ENCODE data around the gene RNF114.

- no peak for TF ChIP-seq EZH2phosphoT487 (IDR thresholded peaks at IDR 0.05; ENCODE audit: borderline replicate concordance, low read depth)
- no peak for TF ChIP-seq TAF1 (IDR thresholded peaks at IDR 0.05; ENCODE audit: borderline replicate concordance, low read depth, low read length)
- no peak for TF ChIP-seq POLR2AphosphoS5 (IDR thresholded peaks at IDR 0.05; ENCODE audit: low read depth, low read length)
- no peak for TF ChIP-seq EP300 (IDR thresholded peaks at IDR 0.05; ENCODE audit: borderline replicate concordance in 1 of 2, low read depth in 1 of 2, low read length in 1 of 2)
- TF ChIP-seq CTCF (IDR thresholded peaks at IDR 0.05), result no peak
- no peak for TF ChIP-seq FOXM1 (IDR thresholded peaks at IDR 0.05; ENCODE audit: low read depth)
- TF ChIP-seq FOSL2 (IDR thresholded peaks at IDR 0.05; ENCODE audit: borderline replicate concordance, low read depth), result no peak
- no peak for TF ChIP-seq REST (IDR thresholded peaks at IDR 0.05; ENCODE audit: low read depth, low read length)
- no peak for TF ChIP-seq JUND (IDR thresholded peaks at IDR 0.05)
Observed at GRCh38 chr20:49995586-49995985, 59.4 kb downstream of the RNF114 start.
